ENCODE measurements around the gene SMIM27. TPM values are rescaled to one million over a fixed set of nuclear protein-coding genes. Genes with fewer than 3 reads are reported as not detected.
"Not testable (repeated sequence)": the region's sequence is repeated elsewhere in the genome, so short reads cannot be mapped to it uniquely, and the experiment has no call there.

The SMIM27 gene
- total RNA-seq, 1 experiment from 2014 or later = 3.1 TPM

- H3K4me3 ChIP-seq; H3K27ac ChIP-seq; H3K27me3 ChIP-seq; DNase-seq; H3K36me3 ChIP-seq; H3K4me1 ChIP-seq; H3K9me3 ChIP-seq (replicated peaks): not testable (repeated sequence)
These were observed 46.9 kb downstream of the SMIM27 start for GRCh38 chr9:32599021-32599420.

Other genes with a start within 250 kb of the SMIM27 start
- gene ACO1, start 167.7 kb upstream of the SMIM27 start, total RNA-seq (2014; rRNA removed; shearing (Covaris generic)) = 50.2 and 51.4 TPM in 2 replicates
- 4.2 and 4.4 TPM in 2 replicates for gene RIGI, start 26.1 kb upstream of the SMIM27 start, total RNA-seq (2014; rRNA removed; shearing (Covaris generic))
- gene TOPORS, start 259 bp downstream of the SMIM27 start, total RNA-seq (2014; rRNA removed; shearing (Covaris generic)) = 29.1 and 32.1 TPM in 2 replicates
- 73.1 and 75.1 TPM in 2 replicates for gene NDUFB6, start 20.8 kb downstream of the SMIM27 start, total RNA-seq (2014; rRNA removed; shearing (Covaris generic))
- gene TAF1L, start 83.3 kb downstream of the SMIM27 start, total RNA-seq (2014; rRNA removed; shearing (Covaris generic)) = 0.02 TPM in 1 of 2 replicates, not detected in the other
- gene TMEM215, start 231.2 kb downstream of the SMIM27 start, total RNA-seq (2014; rRNA removed; shearing (Covaris generic)) = not detected in 2 replicates